ENCODE results near the gene SLC4A2. TPM values are rescaled to one million over a fixed set of nuclear protein-coding genes. Genes with fewer than 3 reads are reported as not detected.

SLC4A2 gene
- total RNA-seq, 1 experiment from 2014 or later: 199 TPM

- DNase-seq (ENCODE audit: extremely low read depth, low read depth): no peak
Observed at GRCh38 chr7:151061213-151062110, 2.1 kb downstream of the SLC4A2 start.

- DNase-seq (ENCODE audit: extremely low read depth, low read depth): no peak
Observed at GRCh38 chr7:151062111-151062398, 2.7 kb downstream of the SLC4A2 start.

GRCh38 chr7:151062399-151063211 lies 3.2 kb downstream of the SLC4A2 start:
- DNase-seq (ENCODE audit: extremely low read depth, low read depth): peak; percentile 72

GRCh38 chr7:151063212-151063561 lies 3.8 kb downstream of the SLC4A2 start:
- DNase-seq (ENCODE audit: extremely low read depth, low read depth): no peak

GRCh38 chr7:151064454-151064853 lies 5.1 kb downstream of the SLC4A2 start:
- DNase-seq (ENCODE audit: extremely low read depth, low read depth): no peak

GRCh38 chr7:151064993-151065392 lies 5.6 kb downstream of the SLC4A2 start:
- no peak for DNase-seq (ENCODE audit: extremely low read depth, low read depth)

GRCh38 chr7:151065516-151065915 lies 6.1 kb downstream of the SLC4A2 start:
- no peak for DNase-seq (ENCODE audit: extremely low read depth, low read depth)

- no peak for DNase-seq (ENCODE audit: extremely low read depth, low read depth)
Observed at GRCh38 chr7:151066273-151066974, 7.0 kb downstream of the SLC4A2 start.

GRCh38 chr7:151068069-151068773 lies 8.8 kb downstream of the SLC4A2 start:
- no peak for DNase-seq (ENCODE audit: extremely low read depth, low read depth)

GRCh38 chr7:151069841-151070573 lies 10.6 kb downstream of the SLC4A2 start:
- no peak for DNase-seq (ENCODE audit: extremely low read depth, low read depth)

GRCh38 chr7:151070574-151070960 lies 11.2 kb downstream of the SLC4A2 start:
- DNase-seq (ENCODE audit: extremely low read depth, low read depth): no peak

- DNase-seq (ENCODE audit: extremely low read depth, low read depth): no peak
Observed at GRCh38 chr7:151071032-151071866, 11.9 kb downstream of the SLC4A2 start.

- no peak for DNase-seq (ENCODE audit: extremely low read depth, low read depth)
Observed at GRCh38 chr7:151073990-151074389, 14.6 kb downstream of the SLC4A2 start.

- DNase-seq (ENCODE audit: extremely low read depth, low read depth): no peak
Observed at GRCh38 chr7:151074817-151075661, 15.7 kb downstream of the SLC4A2 start.

- DNase-seq (ENCODE audit: extremely low read depth, low read depth): no peak
Observed at GRCh38 chr7:151075662-151075971, 16.2 kb downstream of the SLC4A2 start.

- no peak for DNase-seq (ENCODE audit: extremely low read depth, low read depth)
Observed at GRCh38 chr7:151075978-151076426, 16.6 kb downstream of the SLC4A2 start.

- DNase-seq (ENCODE audit: extremely low read depth, low read depth): no peak
Observed at GRCh38 chr7:151076863-151077704, 17.7 kb downstream of the SLC4A2 start.

All from NCI-H460 (cell line).